Thyroid gland (tissue), 4 donors: ENCODE data around the gene AKR1B15. TPM values are rescaled to one million over a fixed set of nuclear protein-coding genes. Genes with fewer than 3 reads are reported as not detected.

Experiments used
- DNase-seq, 2 donors: peaks; one replicate each; pipeline ENCODE4 v3.0.0-alpha.2; 2019
- H3K27ac ChIP-seq, 3 donors: fragments of 200-600 bp; sonication (generic); 1 replicate in 2 of 3; 2 replicates in 1 of 3; pipeline ENCODE4 v1.5.1; 2016 to 2019; ENCODE audit warnings: mild to moderate bottlenecking in 1 of 3, moderate library complexity in 1 of 3
- H3K27me3 ChIP-seq: fragments of 200-600 bp; sonication (generic); one replicate; pipeline ENCODE4 v1.5.1; 2019
- H3K36me3 ChIP-seq, 2 donors: fragments of 200-600 bp; sonication (generic); one replicate each; pipeline ENCODE4 v1.5.1; 2016 to 2019
- H3K4me1 ChIP-seq, 2 donors: fragments of 200-600 bp; sonication (generic); one replicate each; pipeline ENCODE4 v1.5.1; 2017 to 2019
- H3K4me3 ChIP-seq, 3 donors: fragments of 200-600 bp; sonication (generic); replicated peaks in 1 of 3; 1 replicate in 2 of 3; 2 replicates in 1 of 3; pipeline ENCODE4 v1.5.1; 2016; ENCODE audit warnings: mild to moderate bottlenecking in 1 of 3
- H3K9me3 ChIP-seq: fragments of 200-600 bp; sonication (generic); one replicate; pipeline ENCODE4 v1.5.1; 2017
- CTCF ChIP-seq, 6 experiments: fragments of 200-600 bp in 3 of 6; fragments of 450-650 bp in 3 of 6; sonication (generic) in 3 of 6; IDR thresholded peaks; one replicate each; pipeline ENCODE4 v1.5.1; 2016 to 2019; ENCODE audit warnings: antibody characterized with exemption in 6 of 6, mild to moderate bottlenecking in 2 of 6, inconsistent platforms in 1 of 6, moderate library complexity in 1 of 6
- POLR2A ChIP-seq, 2 donors: fragments of 450-650 bp; IDR thresholded peaks; one replicate each; pipeline ENCODE4 v1.6.1; 2017; ENCODE audit warnings: antibody characterized with exemption in 2 of 2, mild to moderate bottlenecking in 2 of 2, moderate library complexity in 1 of 2
- WGBS, 2 donors: methylation state at CpG; one replicate each; pipeline ENCODE4 v1.1.5; 2017; 5-methylcytosine and 5-hydroxymethylcytosine counted together
- intact Hi-C: fragments of 100-400 bp; cut with DNase I; formaldehyde crosslinking; loops from one replicate; pipeline ENCODE4 v1.15.1; 2023
- total RNA-seq, 4 donors: library from RNA; depleted of rRNA; stranded (reverse); fragments of >200 nt; gene quantifications; one replicate each; pipeline ENCODE4 v1.2.3, GENCODE V29; 2016

The AKR1B15 gene
- total RNA-seq, 4 donors from 2014 or later, result 0.56 to 1.2 TPM; not detected in 2

GRCh38 chr7:134505856-134506255 is 43.1 kb upstream of the AKR1B15 start:
- Histone ChIP-seq H3K27ac (no peak overlapping the region), H3K4me3 (no peak overlapping the region), H3K27me3 (no peaks in the 10 kb centered on the region), H3K9me3 (no peaks in the 10 kb centered on the region), H3K36me3 (no peaks in the 10 kb centered on the region), H3K4me1 (no peaks in the 10 kb centered on the region)
- 88 to 91% methylated on average over 4 of the region's 4 CpGs for WGBS, 2 donors
- no peak for DNase-seq
- TF ChIP-seq CTCF (IDR thresholded peaks at IDR 0.05) (no peak), POLR2A (IDR thresholded peaks at IDR 0.05) (no peak)
- intact Hi-C loops, result no loop called here

GRCh38 chr7:134509010-134509409 is 39.9 kb upstream of the AKR1B15 start:
- no peak overlapping the region for H3K27ac ChIP-seq
- H3K4me3 ChIP-seq, result no peak overlapping the region
- H3K9me3 ChIP-seq, result no peaks in the 10 kb centered on the region
- H3K4me1 ChIP-seq, result no peaks in the 10 kb centered on the region
- WGBS, 2 donors, result 72 to 83% methylated on average over 1 of the region's 1 CpG
- H3K36me3 ChIP-seq, result no peaks in the 10 kb centered on the region
- DNase-seq, result no peak
- TF ChIP-seq POLR2A (IDR thresholded peaks at IDR 0.05) (no peak), CTCF (IDR thresholded peaks at IDR 0.05) (no peak)
- intact Hi-C loops, result no loop called here
- no peaks in the 10 kb centered on the region for H3K27me3 ChIP-seq

- DNase-seq, result no peak
- Histone ChIP-seq H3K36me3 (no peaks in the 10 kb centered on the region), H3K4me3 (no peak overlapping the region), H3K27ac (no peak overlapping the region), H3K9me3 (no peaks in the 10 kb centered on the region), H3K27me3 (no peaks in the 10 kb centered on the region), H3K4me1 (peaks cover 0 to 3% of the 10 kb centered on the region in 2 donors)
- no peak for TF ChIP-seq POLR2A (IDR thresholded peaks at IDR 0.05)
- no peak for TF ChIP-seq CTCF (IDR thresholded peaks at IDR 0.05)
- 70 to 83% methylated on average over 5 of the region's 5 CpGs for WGBS, 2 donors
- intact Hi-C loops, result no loop called here
These were observed 38.3 kb upstream of the AKR1B15 start for GRCh38 chr7:134510646-134511045.

- peaks cover 0 to 3% of the 10 kb centered on the region in 2 donors for H3K4me1 ChIP-seq
- WGBS, 2 donors, result 97 to 100% methylated on average over 1 of the region's 1 CpG
- H3K36me3 ChIP-seq, result no peaks in the 10 kb centered on the region
- DNase-seq, result no peak
- H3K4me3 ChIP-seq, result no peak overlapping the region
- H3K9me3 ChIP-seq, result no peaks in the 10 kb centered on the region
- intact Hi-C loops, result loop anchor here (2.0 kb wide), 1 partner anchor 79 kb away; no protein-coding TSS in a partner anchor
- no peak overlapping the region for H3K27ac ChIP-seq
- no peaks in the 10 kb centered on the region for H3K27me3 ChIP-seq
- TF ChIP-seq CTCF (IDR thresholded peaks at IDR 0.05), result no peak
- TF ChIP-seq POLR2A (IDR thresholded peaks at IDR 0.05), result no peak
These were observed 36.6 kb upstream of the AKR1B15 start for GRCh38 chr7:134512271-134512670.

GRCh38 chr7:134513169-134513752 is 35.6 kb upstream of the AKR1B15 start:
- Histone ChIP-seq H3K9me3 (no peaks in the 10 kb centered on the region), H3K27me3 (no peaks in the 10 kb centered on the region), H3K4me3 (no peak overlapping the region), H3K36me3 (no peaks in the 10 kb centered on the region), H3K27ac (no peak overlapping the region), H3K4me1 (peaks cover 0 to 3% of the 10 kb centered on the region in 2 donors)
- TF ChIP-seq POLR2A (IDR thresholded peaks at IDR 0.05) (no peak), CTCF (IDR thresholded peaks at IDR 0.05) (peak; percentile 38 to 87 (median 58))
- intact Hi-C loops, result loop anchor here (2.0 kb wide), 1 partner anchor 80 kb away; no protein-coding TSS in a partner anchor
- peak; percentile 37 to 49 for DNase-seq
- WGBS, 2 donors, result 39 to 45% methylated on average over 9 of the region's 9 CpGs
